ENCODE measurements around the gene GJB3.
"Not testable (repeated sequence)": the region's sequence is repeated elsewhere in the genome, so short reads cannot be mapped to it uniquely, and the experiment has no call there.

The GJB3 gene

DNA sequence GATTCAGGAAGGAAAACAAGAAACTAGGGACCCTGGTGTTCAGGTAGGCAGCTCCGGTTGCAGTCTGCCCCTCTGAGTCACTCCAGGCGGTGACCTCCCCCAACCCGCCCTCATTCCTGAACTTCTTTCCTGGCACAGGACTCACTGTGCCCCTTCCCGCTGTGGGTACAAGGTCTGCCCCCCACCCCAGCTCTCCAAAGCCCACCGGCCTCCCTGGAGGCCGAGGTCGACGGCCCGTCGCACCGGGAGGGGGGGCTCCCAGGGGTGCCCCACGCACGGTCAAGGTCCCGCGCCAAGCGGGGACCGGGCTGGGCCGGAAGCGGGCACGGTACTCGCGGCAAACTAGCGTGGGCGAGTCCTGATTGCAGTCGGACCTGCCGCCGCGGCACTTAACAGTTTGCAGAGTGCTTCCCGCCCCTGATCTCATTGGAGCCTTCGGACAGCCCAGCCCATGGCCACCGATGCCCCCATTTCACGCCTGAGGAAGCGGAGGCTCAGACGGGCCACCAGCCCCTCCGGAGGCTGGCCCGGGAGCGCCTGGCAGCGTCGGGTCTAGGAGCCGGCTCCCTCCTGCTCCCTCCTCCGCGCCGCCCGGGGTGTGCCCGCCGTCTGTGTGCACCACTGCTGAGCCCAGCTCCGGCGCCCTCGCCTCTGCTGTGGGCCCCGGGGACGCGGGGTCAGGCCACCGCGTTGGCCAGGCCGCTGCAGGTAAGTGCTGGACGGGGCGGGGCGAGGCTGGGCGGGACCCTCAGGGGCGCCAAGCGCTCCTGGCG is at the start of gene GJB3:
Gene GJB3, plus strand, starts transcription at position 144 of the 773 bp plus-strand sequence. CDS start 3,549 bp downstream, outside the sequence.
- no peak for DNase-seq (ENCODE audit: extremely low read depth in 1 of 2, low read depth in 1 of 2)

DNA sequence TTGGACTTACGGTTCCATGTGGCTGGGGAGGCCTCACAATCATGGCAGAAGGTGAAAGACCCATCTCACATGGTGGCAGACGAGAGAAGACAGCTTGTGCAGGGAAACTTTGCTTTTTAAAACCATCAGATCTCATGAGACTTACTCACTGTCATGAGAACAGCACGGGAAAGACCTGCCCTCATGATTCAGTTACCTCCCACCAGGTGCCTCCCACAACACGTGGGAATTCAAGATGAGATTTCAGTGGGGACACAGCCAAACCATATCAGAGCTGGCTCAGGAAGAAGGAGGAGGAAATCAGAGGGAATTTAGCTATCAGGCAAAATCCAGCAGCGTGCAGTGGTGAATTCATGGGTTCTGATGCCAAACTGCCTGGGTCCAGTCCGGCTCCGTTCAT is 48.2 kb upstream of the GJB3 start:
- DNase-seq (ENCODE audit: extremely low read depth in 1 of 2, low read depth in 1 of 2), result not testable (repeated sequence)

DNA sequence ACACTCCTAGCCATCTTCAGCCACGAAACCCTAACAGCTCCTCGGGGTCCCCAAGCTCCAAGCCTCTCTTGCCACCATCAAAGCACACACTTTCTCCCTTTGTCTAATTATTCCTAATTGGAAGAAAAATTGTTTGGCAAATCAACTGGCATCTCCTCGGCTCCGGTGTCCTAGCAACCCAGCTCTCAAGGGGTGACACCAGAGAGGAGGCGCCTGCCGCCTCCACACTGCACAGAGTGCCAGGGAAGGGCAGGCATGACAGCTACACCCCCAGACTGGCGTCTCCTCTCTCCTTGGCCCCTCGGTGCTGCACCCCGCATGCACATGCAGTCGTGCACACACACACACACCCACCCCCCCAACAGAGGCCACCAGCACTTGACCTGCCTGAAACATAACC is 44.3 kb upstream of the GJB3 start:
- no peak for DNase-seq (ENCODE audit: extremely low read depth in 1 of 2, low read depth in 1 of 2)

DNA sequence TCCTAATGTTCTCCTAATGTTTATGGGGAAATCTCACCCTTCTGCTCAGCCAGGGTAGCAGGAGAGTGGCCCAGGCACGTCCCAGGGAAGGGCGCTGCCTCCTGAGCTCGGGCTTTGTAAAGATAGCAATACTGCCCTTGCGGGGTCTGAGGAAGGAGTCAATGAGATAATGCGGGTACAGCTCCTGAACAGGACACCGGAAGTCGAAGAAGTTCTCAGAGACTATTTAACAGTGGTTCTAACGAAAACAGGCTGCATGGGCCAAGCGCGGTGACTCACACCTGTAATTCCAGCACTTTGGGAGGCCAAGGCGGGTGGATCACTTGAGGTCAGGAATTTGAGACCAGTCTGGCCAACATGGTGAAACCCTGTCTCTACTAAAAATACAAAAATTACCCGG is 43.8 kb upstream of the GJB3 start:
- not testable (repeated sequence) for DNase-seq (ENCODE audit: extremely low read depth in 1 of 2, low read depth in 1 of 2)

DNA sequence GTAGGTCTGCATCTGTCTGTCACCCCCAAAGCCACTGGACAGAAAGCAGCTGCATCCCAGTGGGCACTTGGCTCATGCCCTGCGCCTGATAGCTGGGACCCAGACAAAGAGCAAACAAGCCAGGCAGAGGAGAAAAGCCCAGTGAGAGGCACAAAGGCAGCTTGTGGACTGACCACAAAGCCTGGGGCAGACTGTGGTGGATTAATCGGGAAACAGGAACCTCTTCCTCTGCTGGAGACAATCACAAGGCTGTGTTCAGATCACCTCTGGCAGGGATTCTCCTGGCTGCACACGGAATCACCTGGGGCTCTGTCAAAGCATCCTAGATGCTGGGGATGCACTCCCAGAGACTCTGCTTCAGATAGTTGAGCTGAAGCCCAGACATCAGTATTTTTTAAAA is 41.4 kb upstream of the GJB3 start:
- DNase-seq (ENCODE audit: extremely low read depth in 1 of 2, low read depth in 1 of 2), result no peak

DNA sequence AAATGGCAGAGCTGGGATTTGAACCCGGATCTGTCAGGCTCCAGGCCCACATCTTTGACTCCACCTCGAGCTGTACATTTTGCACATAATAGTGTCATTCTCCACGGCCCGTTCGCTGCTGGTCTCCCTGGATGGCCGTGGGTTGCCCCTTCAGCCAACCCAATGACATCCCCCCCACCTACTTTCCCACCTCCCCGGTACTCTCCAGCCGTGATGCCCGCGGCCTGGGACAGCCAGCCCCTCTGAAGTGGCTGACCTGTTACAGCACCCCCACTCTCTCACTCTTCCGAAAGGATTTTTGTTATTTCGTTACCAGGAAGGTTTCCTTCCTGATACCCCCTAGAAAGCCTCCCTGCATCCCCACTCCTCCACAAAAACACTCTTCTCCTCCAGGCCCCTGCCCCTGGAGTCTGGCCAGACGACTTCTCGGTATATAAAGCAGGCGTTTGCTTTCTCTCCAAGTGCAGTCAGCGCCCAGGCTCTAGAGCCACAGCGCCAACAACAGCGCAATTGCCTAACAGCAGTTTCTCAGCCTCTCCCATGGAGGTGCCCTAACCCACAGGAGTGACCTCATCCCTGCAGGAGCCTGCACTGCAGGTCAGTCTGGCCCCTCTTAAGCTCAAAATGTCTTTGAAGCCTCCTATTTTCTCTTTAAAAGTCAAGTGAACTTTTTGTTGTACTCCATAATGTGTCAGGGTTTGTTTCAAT is 40.7 kb upstream of the GJB3 start:
- DNase-seq (ENCODE audit: extremely low read depth in 1 of 2, low read depth in 1 of 2), result no peak

DNA sequence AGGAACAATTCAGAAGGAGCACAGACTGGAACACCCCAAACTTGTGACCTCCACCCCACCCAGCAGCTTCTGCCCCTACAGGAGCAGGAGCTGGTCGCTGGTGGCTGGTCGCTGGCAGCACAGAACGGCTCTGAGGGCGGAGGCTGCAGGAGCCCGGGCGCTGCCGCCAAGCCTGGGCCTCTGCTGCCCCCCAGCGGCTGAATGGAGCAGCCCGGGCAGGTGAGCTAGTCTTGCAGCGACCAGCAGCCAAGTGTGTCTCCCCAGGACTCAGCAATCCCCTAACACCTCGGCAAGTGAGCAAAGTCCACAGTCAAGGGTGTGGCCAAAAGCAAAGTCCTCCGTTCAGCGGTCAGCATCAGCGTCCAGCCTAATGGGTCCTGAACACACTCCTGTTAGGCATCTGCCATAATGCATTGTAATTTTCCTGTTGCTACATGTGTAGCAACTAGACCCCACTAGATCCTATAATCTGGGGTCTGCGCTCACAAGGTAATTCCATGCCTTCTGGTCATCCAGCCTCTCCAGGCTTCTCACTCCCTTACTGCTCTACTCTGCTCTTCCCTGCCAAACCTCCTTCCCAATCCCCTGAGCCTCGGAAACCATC is 38.2 kb upstream of the GJB3 start:
- peak; percentile 14 to 72 for DNase-seq (ENCODE audit: extremely low read depth in 1 of 2, low read depth in 1 of 2)

DNA sequence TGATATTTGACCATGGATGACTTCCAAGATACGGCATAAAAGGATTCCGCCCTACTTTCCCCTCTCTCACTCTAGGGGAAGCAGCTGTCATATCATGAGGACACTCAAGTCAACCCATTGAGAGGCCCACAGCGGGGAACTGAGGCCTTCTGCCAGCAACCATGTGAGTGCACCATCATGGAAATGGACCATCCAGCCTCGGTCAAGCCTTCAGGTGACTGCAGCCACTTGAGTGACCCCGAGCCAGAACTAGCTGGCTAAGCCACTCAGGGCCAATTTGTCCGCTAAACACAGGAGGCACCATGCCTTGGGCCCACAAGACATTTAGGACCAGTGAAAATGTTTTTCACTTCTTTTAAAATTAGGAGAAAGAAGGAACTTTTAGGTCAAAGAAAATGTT is 37.2 kb upstream of the GJB3 start:
- DNase-seq (ENCODE audit: extremely low read depth in 1 of 2, low read depth in 1 of 2), result no peak

DNA sequence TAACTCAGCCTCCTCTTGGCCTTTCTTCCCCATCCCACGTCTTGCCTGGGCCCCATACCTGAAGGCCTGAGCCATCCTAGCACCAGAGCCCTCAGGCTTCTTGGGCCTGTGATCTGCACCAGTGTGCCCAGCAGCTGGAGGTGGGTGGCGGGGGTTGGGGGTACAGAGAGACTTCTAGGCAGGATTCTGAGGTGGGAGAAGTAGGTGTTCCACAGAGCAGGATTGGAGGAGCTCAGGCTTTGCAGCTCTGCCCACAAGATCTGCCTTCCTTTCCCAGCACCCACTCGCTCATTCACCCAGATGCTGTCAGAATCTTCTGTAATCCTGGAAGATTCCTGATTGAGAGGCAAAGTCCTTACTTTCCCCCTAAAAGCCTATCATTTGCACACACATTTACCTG is 36.2 kb upstream of the GJB3 start:
- no peak for DNase-seq (ENCODE audit: extremely low read depth in 1 of 2, low read depth in 1 of 2)

DNA sequence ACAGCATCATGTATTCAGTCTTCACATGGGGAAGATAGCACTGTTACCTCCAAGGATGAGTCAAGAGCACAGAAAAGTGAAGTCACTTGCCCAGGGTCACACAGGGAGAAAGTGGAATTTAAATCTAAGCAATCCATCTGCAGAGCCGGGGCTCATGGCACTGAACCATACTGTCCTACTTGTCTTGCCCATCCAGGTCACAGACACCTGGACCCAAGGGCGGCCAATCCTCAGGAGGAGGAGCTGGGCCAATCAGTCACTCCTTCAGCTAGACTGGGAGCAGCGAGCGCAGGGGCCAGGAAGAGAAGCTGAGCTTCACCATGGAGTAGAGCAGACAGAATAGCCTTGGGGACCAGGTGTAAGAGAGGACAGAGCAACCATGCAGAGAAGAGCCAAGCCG is 35.3 kb upstream of the GJB3 start:
- DNase-seq (ENCODE audit: extremely low read depth in 1 of 2, low read depth in 1 of 2), result no peak

DNA sequence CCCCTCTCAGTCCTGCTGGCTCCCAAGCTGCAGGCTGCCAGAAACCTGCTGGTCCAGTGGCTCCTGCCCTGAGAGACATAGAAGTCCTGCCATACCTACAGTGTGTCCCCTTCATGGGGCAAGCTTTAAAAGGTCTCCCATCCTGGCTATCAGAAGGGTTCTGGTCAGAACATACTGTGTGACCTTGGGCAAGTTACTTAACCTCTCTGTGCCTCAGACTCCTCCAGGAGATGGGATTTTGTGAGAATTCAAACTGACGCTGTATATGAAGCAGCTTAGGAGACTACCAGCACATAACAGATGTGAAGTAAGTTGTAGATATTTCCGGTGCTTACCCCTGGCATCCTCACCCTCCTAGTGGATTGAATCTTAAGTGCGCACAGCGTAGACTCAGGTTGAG is 34.9 kb upstream of the GJB3 start:
- DNase-seq (ENCODE audit: extremely low read depth in 1 of 2, low read depth in 1 of 2), result no peak

DNA sequence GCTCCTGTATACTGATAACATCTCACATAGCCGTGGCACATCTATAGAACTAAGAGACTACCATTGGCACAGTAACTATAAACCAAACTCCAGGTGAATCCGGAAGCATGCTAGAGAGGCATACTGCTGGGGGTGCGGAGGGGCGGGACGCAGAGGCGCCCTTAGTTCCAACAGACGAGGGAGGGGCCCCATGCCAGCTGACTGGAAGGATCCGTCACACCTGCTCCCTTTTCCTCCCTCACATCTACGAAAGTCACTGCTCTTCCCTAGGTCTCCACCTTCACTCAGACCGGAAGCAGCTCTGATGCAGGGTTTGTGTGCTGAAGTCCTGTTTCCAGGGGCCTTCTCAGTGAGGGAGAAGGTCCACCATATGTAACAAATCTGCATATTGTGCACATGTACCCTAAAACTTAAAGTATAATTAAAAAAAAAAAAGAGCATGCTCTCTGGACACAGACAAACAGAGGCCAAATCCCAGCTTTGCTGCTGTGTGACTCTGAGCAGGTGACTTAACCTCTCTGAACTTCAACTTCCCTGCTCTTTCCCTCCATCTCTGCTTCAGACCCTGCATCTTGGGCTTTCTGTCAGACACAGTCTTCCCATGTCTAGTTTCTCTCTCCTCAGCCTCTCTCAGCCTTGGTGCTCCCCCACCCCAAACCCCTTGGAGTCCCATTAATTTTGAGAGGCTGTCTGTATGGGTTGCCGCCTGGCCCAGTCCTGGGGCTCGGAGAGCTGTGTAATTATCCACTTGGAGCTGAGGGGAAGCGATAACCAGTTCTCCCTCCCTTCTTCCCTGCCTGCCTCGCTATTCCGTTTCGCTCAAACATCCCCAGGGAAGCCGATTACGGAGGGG is 34.0 kb upstream of the GJB3 start:
- DNase-seq (ENCODE audit: extremely low read depth in 1 of 2, low read depth in 1 of 2), result no peak

DNA sequence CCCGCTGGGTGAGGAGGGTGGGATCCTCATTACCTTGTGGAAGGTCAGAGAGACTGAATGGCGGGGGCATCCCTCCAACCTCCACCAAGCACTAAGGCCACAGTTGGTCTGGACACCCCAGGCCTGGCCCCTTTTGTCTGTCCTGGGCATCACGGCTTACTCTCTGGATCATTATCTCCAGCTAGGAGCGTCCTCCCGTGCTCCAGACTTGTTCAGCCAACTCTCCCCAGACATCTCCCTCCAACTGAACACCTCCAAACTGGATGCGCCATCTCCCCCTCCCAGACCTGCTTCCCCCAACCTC is 33.4 kb upstream of the GJB3 start:
- DNase-seq (ENCODE audit: extremely low read depth in 1 of 2, low read depth in 1 of 2), result no peak

DNA sequence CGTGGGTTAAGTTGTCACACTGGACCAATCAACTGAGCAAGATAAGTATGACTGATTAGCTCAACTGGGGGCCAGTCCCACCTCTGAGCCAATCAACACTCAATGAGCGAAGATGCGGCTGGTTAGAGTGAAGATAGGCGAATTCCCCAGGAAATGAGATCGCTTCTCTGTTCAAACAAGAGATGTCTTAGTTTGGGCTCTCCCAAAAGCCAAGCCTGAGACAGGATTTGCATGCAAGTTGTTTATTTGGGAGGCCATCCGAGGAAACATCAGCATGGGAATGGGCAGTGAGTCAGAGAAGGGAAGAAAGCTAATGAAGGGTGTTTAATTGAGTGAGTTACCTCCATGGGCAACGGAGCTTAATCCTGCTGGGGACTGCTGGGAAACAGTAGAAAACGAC is 31.0 kb upstream of the GJB3 start:
- no peak for DNase-seq (ENCODE audit: extremely low read depth in 1 of 2, low read depth in 1 of 2)

DNA sequence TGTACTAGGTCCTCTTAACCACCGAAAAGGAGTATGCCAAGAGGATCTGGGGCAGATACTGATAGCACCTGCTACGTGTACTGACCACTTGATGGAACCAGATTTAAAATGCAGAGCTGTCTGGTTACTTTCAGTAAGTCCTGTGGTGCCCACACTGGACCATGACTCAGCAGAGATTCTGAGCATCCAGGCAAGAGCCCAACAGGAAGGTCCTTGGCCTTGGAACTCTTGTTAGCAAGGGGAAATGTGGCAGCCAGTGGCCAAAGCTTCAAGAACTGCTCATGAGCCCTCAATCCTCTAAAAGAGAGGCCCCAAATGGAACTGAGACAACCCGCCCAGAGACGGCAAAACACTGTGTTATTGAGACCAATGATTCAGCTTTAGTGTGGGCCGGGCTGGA is 30.4 kb upstream of the GJB3 start:
- no peak for DNase-seq (ENCODE audit: extremely low read depth in 1 of 2, low read depth in 1 of 2)

DNA sequence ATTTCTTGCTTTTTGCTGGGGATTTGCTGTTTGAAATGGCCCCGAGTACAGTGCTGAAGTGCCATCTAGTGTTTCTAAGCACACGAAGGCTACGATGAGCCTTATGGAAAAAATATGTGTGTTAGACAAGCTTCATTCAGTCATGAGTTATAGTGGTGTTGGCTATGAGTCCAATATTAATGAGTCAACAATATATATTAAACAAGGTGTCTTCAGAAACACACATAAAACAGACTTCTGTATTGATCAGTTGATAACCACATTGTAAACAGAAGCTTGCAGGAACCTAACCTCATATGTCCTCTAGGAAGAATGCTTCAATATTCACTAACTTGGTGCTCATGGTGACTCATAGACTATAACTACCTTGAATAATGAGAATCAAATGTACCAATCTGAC is 27.9 kb upstream of the GJB3 start:
- DNase-seq (ENCODE audit: extremely low read depth in 1 of 2, low read depth in 1 of 2), result no peak

DNA sequence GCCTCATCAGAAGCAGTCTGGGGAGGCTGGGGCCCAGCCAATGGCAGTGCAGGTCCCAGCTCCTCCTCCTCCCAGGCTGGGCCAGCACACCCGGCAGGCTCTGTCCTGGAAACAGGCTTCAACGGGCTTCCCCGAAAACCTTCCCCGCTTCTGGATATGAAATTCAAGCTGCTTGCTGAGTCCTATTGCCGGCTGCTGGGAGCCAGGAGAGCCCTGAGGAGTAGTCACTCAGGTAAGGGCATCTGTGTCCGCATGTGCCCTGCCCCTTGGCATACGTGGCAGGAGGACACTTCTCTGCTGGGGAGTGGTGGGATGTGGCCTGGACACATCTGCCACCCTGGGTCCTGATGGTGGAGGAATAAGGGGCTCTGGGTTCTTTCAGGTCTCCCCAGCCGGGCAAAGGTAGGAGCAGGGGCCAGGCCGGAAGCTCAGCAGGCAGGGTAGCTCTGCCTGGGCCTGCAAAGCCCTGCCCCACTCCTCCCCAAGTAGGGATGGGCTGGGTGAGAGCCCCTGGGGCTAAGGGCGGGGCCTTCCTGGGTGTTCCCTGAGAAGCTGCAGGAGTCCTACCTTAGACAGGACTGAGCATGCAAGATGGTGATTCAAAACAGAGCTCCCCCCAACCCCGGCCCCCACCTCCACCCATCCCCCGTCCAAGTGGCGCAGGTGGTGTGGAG is 25.9 kb upstream of the GJB3 start, which contains the start of gene GJB5:
Gene GJB5, plus strand, starts transcription at position 84 of the 674 bp plus-strand sequence. CDS start 2,284 bp downstream, outside the sequence.
- no peak for DNase-seq (ENCODE audit: extremely low read depth in 1 of 2, low read depth in 1 of 2)

DNA sequence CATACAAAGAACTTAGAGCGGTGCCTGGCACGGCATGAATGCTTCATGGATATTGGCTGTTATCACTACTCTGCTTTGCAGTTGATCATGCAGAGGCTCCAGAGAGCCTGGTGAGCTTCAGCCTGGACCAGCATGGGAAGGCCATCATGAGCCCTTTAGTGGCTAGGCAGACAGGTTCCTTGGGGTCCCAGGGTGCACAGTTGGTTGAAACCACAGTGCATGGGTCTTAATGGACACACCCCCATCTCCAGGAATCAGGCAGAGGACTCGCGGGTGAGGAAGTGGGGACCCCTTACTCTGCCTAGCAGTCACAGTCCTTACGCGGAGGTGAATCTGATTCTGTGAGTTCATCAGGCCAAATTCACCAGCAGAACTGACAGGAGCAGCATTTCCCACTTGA is 25.1 kb upstream of the GJB3 start:
- DNase-seq (ENCODE audit: extremely low read depth in 1 of 2, low read depth in 1 of 2), result no peak

DNA sequence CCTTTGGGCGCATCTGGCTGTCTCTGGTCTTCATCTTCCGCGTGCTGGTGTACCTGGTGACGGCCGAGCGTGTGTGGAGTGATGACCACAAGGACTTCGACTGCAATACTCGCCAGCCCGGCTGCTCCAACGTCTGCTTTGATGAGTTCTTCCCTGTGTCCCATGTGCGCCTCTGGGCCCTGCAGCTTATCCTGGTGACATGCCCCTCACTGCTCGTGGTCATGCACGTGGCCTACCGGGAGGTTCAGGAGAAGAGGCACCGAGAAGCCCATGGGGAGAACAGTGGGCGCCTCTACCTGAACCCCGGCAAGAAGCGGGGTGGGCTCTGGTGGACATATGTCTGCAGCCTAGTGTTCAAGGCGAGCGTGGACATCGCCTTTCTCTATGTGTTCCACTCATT is 23.6 kb upstream of the GJB3 start:
- DNase-seq (ENCODE audit: extremely low read depth in 1 of 2, low read depth in 1 of 2), result no peak

DNA sequence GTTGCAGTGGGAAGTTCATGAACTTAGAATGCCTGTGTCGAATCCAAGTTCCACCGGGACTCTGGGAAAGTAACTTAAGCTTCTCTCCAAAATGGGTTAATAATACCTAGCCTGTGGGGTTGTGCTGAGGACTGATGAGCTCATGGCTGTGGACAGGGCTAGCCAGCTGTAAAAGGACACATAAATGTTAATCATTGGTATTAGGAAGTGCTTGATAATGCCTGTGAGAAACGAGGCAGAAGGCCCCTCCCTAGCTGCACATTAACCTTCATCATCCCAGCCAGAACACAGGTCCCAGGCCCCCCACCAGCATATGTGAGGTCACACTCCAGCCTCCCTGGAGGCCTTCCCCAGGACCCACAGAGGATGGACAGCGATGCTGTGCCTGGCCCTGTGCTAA is 22.3 kb upstream of the GJB3 start:
- DNase-seq (ENCODE audit: extremely low read depth in 1 of 2, low read depth in 1 of 2), result no peak

All from activated CD8-positive, alpha-beta memory T cell treated with anti-CD3 and anti-CD28 coated beads for 1 hour (primary cell).